NCI-H1092 (cell line): ENCODE measurements around the gene ZFYVE16.
A peak's percentile ranks its signal among the peaks of the same experiment; 100 is the strongest.
"Not testable (repeated sequence)": the region's sequence is repeated elsewhere in the genome, so short reads cannot be mapped to it uniquely, and the experiment has no call there.

Experiments
- DNase-seq: peaks from one replicate; lab custom pipeline; 2025; lab: John Stamatoyannopoulos, UW

Gene ZFYVE16

DNA sequence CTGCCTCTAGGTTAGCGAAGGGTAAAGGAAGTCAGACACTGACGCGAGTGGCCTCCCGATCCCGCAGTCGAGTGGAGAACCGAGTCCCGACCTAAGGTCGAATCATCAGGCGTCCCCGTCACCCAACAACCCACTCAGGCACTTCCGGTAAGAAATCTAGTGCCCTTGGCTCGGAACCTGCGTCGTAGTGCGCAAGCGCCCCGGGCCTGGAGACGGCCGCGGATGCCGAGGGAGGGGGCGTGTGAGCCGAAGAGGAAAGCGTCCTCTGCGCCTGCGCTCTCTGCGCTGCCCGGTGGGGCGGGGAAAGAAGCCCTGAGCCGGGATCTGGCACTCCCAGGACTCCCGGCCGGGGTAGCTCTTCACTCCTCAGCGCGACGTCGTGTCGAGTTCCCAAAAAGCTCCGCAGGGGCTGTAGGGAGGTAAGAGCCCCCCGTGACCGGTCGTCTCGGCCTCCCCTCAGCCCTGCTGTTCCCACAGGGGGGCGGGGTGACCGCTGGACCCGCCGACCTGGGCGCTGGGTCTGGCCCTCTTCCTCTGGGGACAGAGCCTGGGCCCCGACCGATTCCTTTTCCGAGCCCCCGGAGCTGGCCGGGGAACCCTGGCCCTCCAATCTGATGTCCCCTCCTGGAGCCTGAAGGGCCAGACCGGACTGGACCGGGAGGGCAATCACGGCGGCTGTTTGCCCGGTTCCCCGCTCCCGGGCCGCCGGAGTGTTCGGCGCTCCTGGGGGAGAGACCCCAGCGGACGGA is at the start of gene ZFYVE16:
ZFYVE16 (plus strand) TSS at position 330 of the 749 bp plus-strand sequence. CDS start 26,084 bp downstream, outside the sequence.
- peak; percentile 93 for DNase-seq

DNA sequence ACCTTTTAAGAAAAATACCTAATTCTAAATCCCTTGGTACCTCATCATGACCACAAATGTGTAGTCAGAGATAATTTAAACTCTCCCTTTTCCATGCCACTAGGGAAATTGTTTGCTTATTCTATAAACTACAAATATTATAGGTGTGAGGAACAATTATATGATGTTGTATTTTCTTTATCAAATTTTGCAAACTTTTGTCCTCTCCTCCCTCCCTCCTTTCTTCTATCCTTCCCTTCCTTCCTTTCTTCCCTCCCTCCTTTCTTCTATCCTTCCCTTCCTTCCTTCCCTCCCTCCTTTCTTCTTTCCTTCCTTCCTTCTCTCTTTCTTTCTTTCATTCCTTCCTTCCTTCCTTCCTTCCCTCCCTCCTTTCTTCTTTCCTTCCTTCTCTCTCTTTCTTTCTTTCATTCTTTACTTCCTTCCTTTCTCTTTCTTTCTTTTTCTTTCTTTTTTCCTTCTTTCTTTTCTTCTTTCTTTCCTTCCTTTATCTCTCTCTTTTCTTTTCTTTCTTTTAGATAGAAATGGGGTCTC is 46.9 kb upstream of the ZFYVE16 start:
- DNase-seq: no peak

- no peak for DNase-seq
Observed at GRCh38 chr5:80364892-80365291, 43.0 kb upstream of the ZFYVE16 start.

GRCh38 chr5:80368661-80369480 is 39.0 kb upstream of the ZFYVE16 start:
- DNase-seq: no peak

GRCh38 chr5:80369521-80369920 is 38.3 kb upstream of the ZFYVE16 start:
- DNase-seq: peak; percentile 27

DNA sequence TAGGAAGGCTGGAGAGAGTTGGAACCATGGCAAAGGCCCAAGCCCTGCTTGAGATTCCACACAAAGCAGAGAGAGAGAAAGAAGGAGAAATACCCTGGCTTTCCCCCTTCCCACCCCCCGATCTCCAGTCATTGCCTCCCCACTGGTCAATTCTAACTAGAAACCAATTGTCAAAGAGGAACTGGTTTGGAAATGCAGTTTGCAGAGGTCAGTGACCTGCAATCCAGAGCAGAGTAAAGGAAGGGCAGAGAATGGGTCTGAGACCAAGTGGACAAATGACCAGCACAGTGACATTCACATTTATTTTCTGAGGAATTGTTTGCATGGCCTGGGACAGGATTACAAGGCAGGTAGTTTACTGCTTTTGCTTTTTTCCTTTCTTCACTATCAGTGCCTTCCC is 37.5 kb upstream of the ZFYVE16 start:
- no peak for DNase-seq

DNA sequence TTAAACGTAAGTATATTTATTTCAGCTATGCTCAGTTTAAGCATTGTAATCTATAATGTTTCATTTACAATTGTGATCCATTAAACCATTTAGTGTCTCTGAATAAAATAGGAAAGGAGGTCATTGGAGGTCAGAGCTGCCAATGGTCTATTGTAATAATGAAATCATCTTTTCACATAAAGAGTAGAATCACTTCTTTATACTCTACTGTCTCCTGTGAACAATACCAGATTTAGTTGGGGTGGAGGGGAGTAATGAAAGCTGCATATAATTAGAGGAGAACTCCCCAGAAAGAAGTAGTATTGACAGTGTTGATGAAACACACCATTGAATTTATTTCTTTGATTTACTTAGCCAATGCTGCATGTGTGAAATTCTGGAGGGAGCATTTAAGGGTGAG is 35.1 kb upstream of the ZFYVE16 start:
- DNase-seq: no peak

DNA sequence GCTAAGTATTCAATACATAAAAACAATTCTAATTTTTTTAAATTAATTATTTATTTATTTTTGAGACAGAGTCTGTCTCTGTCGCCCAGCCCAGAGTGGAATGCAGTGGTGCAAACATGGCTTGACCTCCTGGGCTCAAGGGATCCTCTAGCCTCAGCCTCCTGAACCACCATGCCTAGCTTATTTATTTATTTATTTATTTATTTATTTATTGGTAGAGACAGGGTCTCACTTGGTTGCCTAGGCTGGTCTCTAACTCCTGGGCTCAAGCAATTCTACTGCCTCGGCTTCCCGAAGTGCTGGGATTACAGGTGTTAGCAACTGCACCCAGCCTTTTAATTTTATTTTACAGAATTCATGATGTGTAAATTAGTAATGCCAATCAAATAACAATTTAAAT is 33.7 kb upstream of the ZFYVE16 start:
- DNase-seq: no peak

- no peak for DNase-seq
Observed at GRCh38 chr5:80376557-80376956, 31.3 kb upstream of the ZFYVE16 start.

DNA sequence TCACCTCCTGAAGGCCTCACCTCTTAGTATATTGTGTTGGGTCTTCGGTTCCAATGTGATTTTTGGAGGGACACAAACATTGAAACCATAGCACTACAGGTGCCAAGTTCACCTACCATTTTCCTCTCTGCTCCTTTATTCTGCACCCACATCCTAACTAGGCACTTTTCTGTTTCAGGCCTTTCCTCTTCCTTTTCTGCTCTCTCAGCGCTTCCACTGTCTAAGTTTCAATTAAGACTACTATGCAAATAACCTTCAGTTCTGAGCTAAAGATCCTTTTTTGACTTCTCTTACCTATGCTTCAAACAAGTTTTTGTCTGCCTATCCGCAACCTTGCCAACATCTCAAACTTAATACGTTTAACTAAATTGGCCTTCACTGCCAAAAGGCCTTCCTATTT is 25.4 kb upstream of the ZFYVE16 start:
- no peak for DNase-seq

GRCh38 chr5:80387063-80387768 is 20.6 kb upstream of the ZFYVE16 start:
- no peak for DNase-seq

- no peak for DNase-seq
Observed at GRCh38 chr5:80389580-80389979, 18.3 kb upstream of the ZFYVE16 start.

DNA sequence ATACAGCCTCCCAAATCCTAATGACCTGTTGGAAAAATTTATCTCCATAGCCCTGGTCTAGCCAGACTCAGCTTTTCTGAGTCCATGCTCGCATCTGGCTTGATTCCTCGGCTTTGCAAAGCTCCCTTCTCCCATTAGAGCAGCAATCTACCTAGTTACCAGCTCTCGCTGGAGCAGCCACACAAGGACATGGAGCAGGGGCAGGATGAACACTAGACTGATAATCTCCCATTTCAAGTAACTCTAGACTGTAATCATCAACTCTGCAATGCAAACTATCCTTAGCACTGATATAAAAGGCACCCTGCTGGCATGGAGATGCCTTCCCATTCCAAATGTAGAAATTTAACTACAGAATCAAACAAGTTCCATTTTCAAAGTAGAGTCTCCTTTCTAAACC is 17.5 kb upstream of the ZFYVE16 start:
- DNase-seq: not testable (repeated sequence)

- DNase-seq: not testable (repeated sequence)
Observed at GRCh38 chr5:80391267-80391666, 16.6 kb upstream of the ZFYVE16 start.

GRCh38 chr5:80399526-80400239 is 8.2 kb upstream of the ZFYVE16 start:
- DNase-seq: no peak

- DNase-seq: not testable (repeated sequence)
Observed at GRCh38 chr5:80400368-80400767, 7.5 kb upstream of the ZFYVE16 start.

DNA sequence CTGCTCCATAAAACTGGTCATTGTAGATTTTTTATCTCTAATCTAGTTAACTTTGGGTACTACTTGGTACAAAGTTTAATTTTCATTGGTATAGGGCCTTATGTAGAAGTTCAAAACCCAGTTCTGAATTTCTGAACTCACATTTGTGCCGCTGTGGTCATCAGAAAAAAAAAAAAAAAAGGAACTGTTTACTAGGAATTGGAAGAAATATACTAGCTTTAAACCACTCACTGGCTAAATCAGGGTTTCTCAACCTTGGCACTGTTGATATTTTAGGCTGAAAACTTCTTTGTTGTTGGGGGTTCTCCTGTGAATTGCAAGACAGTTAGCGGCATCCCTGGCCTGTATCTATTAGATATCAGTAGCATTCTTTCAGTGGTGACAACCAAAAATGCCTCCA is 4.1 kb upstream of the ZFYVE16 start:
- no peak for DNase-seq

GRCh38 chr5:80406980-80407734 is 707 bp upstream of the ZFYVE16 start:
- DNase-seq: no peak

DNA sequence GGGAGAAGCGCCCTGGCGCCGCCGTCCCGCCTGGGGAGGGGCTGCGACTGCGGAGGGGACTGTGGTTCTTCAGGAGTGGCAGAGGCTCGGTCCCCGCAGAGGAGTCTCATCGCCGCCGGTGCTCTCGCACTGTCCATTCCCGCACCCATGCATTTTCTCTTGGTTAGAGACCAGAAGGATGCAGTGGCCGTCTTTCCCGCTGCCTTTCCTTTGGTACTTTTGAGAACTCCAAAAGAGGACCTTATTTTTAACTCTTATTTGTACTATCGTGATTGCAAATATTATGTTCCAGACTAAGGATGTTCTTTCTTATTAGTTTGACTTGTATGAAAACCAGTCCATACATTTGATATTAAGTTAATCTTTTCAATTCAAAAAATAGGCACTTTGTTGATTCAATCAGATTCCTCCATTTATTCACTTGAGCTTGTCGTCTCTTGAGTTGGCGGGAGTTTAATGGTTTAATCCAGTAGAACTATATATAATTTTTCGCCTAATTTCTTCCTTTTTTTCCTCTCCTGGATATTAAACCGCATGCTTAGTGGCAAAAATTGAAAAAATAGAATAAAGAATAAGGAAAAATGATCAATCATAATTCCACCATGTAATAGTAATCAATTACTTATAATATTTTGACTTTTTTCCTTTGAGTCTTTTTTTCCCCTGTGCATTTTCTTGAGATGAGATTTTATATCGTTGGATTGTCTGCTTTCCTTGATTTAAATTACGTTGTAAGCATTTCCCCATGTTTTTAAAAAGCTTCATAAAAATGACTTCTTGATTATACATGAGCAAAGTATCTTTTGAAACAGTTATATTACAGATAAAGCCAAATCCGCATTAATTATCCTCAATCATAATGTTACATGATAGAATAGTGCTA is 861 bp downstream of the ZFYVE16 start:
- DNase-seq: peak; percentile 37
